Muscle of arm (tissue), 12 donors: ENCODE data around the gene PTPRN2. TPM values are rescaled to one million over a fixed set of nuclear protein-coding genes. Genes with fewer than 3 reads are reported as not detected.
"Not testable (repeated sequence)": the region's sequence is repeated elsewhere in the genome, so short reads cannot be mapped to it uniquely, and the experiment has no call there.

ENCODE experiments used
- DNase-seq: peaks from one replicate; pipeline ENCODE4 v3.0.0-alpha.2; 2013
- polyA plus RNA-seq, 12 donors: library from polyadenylated mRNA; unstranded; fragments of 120-200 nt; gene quantifications; one replicate each; pipeline ENCODE4 v1.2.1, GENCODE V29; 2013; ENCODE audit not compliant: insufficient read length in 12 of 12

The PTPRN2 gene
- polyA plus RNA-seq, 12 donors = 1.6 to 8.7 (median 2.3) TPM; not detected in 1

GRCh38 chr7:157933219-157934155, 654.1 kb downstream of the PTPRN2 start:
- DNase-seq = not testable (repeated sequence)

DNA sequence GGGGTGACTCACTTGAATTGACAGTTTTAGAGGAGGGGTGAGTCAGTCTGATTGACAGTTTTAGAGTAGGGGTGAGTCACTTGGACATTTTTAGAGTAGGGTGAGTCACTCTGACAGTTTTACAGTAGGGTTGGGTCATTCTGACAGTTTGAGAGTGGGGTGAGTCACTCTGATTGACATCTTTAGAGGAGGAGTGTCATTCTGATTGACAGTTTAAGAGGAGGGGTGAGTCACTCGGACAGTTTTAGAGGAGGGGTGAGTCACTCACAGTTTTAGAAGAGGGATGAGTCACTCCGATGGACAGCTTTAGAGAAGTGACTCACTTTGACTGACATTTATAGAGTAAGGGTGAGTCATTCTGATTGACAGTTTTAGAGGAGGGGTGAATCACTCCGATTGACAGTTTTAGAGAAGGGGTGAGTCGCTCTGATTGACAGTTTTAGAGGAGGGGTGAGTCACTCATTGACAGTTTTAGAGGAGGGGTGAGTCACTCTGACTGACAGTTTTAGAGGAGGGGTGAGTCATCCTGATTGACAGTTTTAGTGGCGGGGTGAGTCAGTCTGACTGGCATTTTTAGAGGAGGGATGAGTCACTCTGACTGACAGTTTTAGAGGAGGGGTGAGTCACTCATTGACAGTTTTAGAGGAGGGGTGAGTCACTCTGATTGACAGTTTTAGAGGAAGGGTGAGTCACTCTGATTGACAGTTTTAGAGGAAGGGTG, 655.0 kb downstream of the PTPRN2 start:
- DNase-seq = no peak

DNA sequence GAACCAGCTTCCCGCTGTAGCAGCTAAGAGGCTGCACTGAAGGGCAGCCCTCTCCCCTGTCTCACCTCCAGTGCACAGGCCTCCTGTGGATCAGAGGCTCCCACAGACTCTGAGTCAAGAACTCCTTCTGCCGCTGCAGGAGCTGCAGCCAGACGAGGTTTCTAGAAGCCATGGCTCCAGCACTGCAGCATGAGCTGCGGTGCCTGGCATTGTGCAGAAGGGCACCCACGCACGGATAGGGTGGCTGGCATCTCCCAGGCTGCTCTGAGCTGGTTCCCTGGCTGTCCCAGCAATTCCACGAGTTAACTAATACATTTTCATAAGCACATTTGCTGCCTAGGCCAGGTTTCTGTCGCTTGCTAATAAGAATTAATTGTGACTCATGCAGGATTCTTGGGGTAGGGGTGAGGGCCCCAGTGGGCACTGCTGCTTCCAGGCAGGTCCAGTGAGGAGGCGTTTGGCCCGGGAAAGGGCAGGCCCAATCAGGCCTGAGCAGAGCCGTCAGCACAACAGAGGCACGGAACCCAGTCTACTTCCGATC, 656.6 kb downstream of the PTPRN2 start:
- no peak for DNase-seq

- no peak for DNase-seq
Measured at GRCh38 chr7:157930441-157930840, 657.2 kb downstream of the PTPRN2 start.

DNA sequence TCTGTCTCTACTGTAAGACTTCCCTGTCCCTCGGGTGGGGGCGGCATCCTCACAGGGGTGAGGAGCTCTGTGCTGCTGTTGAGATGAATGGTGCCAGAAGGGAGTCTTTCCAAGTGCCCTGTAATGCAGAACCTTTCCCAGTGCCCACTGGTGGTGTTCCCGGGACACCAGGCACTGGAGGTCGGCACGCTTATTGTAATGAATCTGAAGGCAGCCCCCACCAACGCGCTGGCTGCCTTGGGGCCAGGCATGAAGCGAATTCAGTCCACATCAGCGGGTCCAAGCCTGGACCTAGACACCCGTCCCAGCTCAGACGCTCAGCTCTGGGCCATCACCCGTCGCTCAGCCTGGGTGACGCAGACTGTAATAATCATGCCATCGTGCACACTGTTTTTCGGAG, 658.0 kb downstream of the PTPRN2 start:
- no peak for DNase-seq

GRCh38 chr7:157928808-157929425, 658.7 kb downstream of the PTPRN2 start:
- no peak for DNase-seq

GRCh38 chr7:157928171-157928794, 659.3 kb downstream of the PTPRN2 start:
- no peak for DNase-seq

DNA sequence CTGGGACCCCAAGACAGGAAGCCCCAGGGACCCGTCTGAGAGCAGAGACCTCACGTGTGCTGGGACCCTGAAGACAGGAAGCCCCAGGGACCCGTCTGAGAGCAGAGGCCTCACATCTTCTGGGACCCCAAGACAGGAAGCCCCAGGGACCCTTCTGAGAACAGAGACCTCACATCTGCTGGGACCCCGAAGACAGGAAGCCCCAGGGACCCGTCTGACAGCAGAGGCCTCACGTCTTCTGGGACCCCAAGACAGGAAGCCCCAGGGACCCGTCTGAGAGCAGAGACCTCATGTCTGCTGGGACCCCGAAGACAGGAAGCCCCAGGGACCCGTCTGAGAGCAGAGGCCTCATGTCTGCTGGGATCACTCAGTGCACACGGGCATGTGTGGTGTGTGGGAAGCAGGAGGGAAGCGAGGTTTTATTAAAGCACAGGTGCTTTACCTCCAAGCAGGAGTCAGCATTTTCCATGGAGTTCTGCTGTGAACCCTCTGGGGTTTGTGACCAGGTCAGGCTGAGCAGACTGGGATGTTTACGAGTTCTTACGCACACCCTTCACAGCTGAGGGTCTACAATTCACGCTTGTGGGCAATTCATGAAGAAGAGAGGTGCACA, 660.2 kb downstream of the PTPRN2 start:
- DNase-seq = no peak

- no peak for DNase-seq
Measured at GRCh38 chr7:157926521-157927150, 661.0 kb downstream of the PTPRN2 start.

DNA sequence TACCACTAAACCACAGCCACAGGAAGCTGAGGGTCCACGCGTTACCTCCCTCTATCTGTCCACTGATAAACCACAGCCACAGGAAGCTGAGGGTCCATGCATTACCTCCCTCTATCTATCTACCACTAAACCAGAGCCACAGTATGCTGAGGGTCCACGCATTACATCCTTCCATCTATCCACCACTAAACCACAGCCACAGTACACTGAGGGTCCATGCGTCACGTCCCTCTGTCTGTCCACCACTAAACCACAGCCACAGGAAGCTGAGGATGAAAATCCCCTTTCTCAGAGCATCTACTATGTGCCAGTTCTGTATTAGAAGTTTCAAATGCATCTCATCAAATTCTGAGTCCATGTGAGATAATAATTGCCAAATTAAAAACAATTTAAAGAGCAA, 661.5 kb downstream of the PTPRN2 start:
- no peak for DNase-seq

DNA sequence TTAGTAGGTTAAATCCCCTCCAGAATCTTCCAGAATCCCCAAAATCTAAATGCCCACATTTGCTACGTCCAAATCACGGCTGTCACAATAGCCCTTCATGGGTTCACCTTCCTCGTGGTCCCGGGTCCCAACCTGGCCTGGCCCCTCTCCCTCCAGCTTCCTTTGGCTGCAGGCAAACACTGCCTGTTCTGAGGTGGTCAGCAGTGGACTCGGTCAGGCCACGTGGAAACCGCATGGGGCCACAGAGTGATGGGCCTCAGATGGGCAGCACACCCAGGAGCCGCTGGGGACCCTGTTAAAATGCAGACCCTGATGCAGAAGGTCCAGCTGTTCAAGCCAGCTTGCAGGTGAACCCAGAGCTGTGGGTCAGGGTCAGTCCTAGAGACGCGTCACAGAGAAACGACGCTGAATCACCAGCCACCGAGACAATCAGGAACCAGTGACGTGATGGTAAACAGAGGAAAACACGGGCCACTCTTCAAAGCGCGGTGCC, 662.2 kb downstream of the PTPRN2 start:
- no peak for DNase-seq

DNA sequence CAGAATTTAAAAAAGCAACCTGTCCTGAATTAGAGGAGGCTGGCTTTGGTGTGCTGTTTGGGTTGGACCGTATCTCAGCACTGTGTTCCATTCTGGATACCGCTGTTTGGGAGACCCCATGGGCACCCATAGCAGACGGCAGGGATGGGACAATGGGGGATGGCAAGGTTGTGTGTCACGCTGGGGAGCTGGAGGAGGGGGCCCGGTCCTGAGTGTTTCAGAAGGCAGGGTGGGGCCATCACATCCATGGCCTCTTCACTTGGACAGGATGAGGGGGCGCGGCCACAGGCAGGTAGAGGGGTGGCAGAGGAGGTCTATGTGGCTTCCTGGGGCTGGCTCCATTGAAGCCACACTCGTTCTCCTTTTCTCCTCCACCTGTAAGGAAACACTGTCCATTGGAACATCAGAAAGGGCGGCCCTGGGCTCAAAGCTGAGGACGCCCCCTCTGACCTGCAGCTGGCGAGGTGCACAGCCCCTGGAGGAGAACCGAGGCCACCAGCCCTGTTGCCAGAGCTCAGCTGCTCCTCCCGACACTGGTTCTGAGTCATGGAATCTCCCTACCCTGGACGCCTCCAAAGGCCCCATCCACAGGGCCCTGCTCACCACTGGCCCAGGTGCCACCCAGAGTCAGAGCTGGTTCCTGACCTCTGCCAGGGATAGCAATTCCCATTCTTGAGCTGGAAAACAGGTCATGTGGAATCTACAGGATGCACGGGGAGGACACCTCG, 663.6 kb downstream of the PTPRN2 start:
- no peak for DNase-seq

DNA sequence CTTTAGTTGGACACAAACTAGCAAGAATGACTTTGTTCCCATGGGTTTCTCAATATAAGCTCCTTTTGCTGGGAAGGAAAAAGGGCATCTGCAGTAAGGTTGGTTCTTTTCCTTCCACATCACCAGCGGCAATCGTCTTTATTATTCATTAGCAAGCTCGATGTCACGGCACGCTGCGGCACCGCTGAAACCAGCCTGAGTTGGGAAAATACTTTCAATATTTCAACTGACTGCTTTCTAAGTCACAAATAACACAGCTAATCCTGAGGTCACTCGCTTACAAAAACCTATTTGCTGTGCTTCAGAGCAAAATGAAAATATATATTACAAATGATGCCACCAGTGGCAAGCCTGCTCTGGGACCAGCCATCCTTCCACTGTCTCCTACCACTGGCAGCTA, 665.0 kb downstream of the PTPRN2 start:
- DNase-seq = no peak

DNA sequence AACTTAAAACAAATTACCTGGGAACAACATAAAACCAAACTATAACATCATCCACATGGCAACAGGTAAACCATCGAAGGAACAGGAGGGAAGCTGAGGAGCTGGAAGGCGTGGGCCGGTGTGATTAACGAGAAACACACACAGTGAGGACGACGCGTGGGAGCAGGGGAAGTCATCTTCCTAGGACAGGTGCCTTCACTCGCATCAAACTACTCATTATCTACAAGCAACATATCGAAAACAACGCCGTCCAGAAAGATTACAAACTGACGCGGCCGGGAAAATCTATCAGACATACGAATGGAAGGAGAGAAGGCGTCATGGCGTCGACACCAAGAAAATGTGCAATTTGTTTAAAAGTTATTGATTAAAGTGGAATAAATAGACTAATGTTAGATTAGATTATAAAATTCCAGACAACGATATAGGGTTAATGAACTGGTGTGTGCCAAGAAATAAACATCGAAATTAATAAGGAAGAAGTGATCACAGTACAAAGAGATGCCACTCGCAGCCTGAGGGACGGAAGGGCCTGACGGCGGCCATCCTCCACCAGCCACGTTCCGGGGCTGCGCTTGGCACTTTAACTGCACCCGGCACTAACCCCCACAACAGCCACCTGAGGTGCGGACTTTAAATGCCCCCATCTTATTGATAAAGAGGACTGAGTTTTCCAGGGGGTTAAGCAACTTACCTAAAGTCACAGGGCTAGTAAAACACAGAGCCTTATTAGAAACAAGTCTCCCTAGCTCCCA, 669.1 kb downstream of the PTPRN2 start:
- no peak for DNase-seq

- DNase-seq = no peak
Measured at GRCh38 chr7:157916946-157917640, 670.5 kb downstream of the PTPRN2 start.

GRCh38 chr7:157910446-157910845, 677.2 kb downstream of the PTPRN2 start:
- no peak for DNase-seq

DNA sequence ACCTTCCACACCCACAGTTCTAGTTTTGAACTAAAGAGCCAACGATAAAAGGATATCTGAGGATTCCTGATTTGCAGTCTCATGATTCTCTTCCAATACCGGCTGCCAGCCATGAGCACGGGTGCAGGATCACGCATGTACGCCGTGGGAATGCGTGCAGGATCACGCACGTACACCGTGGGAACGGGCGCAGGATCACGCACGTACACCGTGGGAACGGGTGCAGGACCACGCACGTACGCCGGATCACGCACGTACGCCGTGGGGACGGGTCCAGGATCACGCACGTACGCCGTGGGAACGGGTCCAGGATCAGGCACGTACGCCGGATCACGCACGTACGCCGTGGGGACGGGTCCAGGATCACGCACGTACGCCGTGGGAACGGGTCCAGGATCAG, 677.6 kb downstream of the PTPRN2 start:
- not testable (repeated sequence) for DNase-seq

GRCh38 chr7:157909370-157909769, 678.3 kb downstream of the PTPRN2 start:
- no peak for DNase-seq
